ENCODE results near the gene BUD23.

Gene BUD23

GRCh38 chr7:73738612-73739386, 55.4 kb downstream of the BUD23 start, which contains the start of gene ABHD11:
Gene ABHD11 (minus strand): TSS chr7:73738802. CDS start chr7:73738770, 32 bp downstream.
- Histone ChIP-seq H3K4me1 (no peaks in the 10 kb centered on the region), H3K4me3 (ENCODE audit: low read depth, low read length) (peak within 1 kb of the TSS; percentile 75), H3K9me3 (no peaks in the 10 kb centered on the region), H3K36me3 (no peaks in the 10 kb centered on the region), H3K27me3 (no peaks in the 10 kb centered on the region)
- no peak for TF ChIP-seq CTCF (IDR thresholded peaks at IDR 0.05; ENCODE audit: low read depth, low read length)
- peak; percentile 98 for DNase-seq

GRCh38 chr7:73739387-73739767, 56.0 kb downstream of the BUD23 start:
- Histone ChIP-seq H3K4me1 (no peaks in the 10 kb centered on the region), H3K27me3 (no peaks in the 10 kb centered on the region), H3K4me3 (ENCODE audit: low read depth, low read length) (peak overlapping the region; percentile 75), H3K36me3 (no peaks in the 10 kb centered on the region), H3K9me3 (no peaks in the 10 kb centered on the region)
- no peak for TF ChIP-seq CTCF (IDR thresholded peaks at IDR 0.05; ENCODE audit: low read depth, low read length)
- no peak for DNase-seq

- no peak for TF ChIP-seq CTCF (IDR thresholded peaks at IDR 0.05; ENCODE audit: low read depth, low read length)
- Histone ChIP-seq H3K4me1 (no peaks in the 10 kb centered on the region), H3K27me3 (no peaks in the 10 kb centered on the region), H3K4me3 (ENCODE audit: low read depth, low read length) (no peak overlapping the region), H3K9me3 (no peaks in the 10 kb centered on the region), H3K36me3 (no peaks in the 10 kb centered on the region)
- DNase-seq = no peak
These were observed 56.8 kb downstream of the BUD23 start for GRCh38 chr7:73740212-73740611.

GRCh38 chr7:73740771-73741170, 57.4 kb downstream of the BUD23 start:
- Histone ChIP-seq H3K4me3 (ENCODE audit: low read depth, low read length) (no peak overlapping the region), H3K4me1 (no peaks in the 10 kb centered on the region), H3K36me3 (no peaks in the 10 kb centered on the region), H3K27me3 (no peaks in the 10 kb centered on the region), H3K9me3 (no peaks in the 10 kb centered on the region)
- no peak for DNase-seq
- TF ChIP-seq CTCF (IDR thresholded peaks at IDR 0.05; ENCODE audit: low read depth, low read length) = no peak

GRCh38 chr7:73741600-73741999, 58.2 kb downstream of the BUD23 start:
- Histone ChIP-seq H3K27me3 (no peaks in the 10 kb centered on the region), H3K36me3 (no peaks in the 10 kb centered on the region), H3K4me1 (no peaks in the 10 kb centered on the region), H3K9me3 (no peaks in the 10 kb centered on the region), H3K4me3 (ENCODE audit: low read depth, low read length) (no peak overlapping the region)
- no peak for DNase-seq
- no peak for TF ChIP-seq CTCF (IDR thresholded peaks at IDR 0.05; ENCODE audit: low read depth, low read length)

- Histone ChIP-seq H3K27me3 (no peaks in the 10 kb centered on the region), H3K9me3 (no peaks in the 10 kb centered on the region), H3K4me3 (ENCODE audit: low read depth, low read length) (no peak overlapping the region), H3K4me1 (no peaks in the 10 kb centered on the region), H3K36me3 (no peaks in the 10 kb centered on the region)
- no peak for DNase-seq
- TF ChIP-seq CTCF (IDR thresholded peaks at IDR 0.05; ENCODE audit: low read depth, low read length) = no peak
These were observed 58.9 kb downstream of the BUD23 start for GRCh38 chr7:73742338-73742752.
